ENCODE data around the gene ANKS1A.
"Not testable (repeated sequence)": the region's sequence is repeated elsewhere in the genome, so short reads cannot be mapped to it uniquely, and the experiment has no call there.

Gene ANKS1A

GRCh38 chr6:34964564-34964963 lies 75.5 kb downstream of the ANKS1A start:
- DNase-seq, result no peak

- DNase-seq, result no peak
Measured at GRCh38 chr6:34967461-34967860, 78.4 kb downstream of the ANKS1A start.

DNA sequence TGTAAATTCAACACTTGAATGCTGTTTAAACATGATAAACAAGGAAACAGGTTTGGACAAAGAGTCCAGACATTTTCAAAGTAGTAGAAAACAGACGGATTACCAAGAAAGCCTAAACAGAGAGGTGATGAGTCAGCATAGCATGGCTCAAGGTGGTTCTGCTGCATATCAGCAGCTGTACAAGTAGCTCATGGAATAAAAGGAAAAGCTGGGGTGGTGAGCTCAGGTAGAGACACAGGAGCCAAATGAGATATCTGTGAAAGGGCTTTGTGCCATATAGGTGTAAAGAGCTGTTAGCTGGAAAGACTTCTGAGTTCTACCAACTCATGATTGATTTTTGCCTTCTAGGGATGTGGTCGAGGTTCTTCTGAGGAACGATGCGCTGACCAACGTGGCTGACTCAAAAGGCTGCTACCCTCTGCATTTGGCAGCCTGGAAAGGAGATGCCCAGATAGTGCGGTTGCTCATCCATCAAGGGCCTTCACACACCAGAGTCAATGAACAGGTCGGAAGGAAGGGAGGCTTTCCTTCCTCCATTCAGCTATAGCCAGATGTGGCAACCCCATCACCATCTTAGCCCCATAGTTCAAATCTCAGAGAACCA lies 80.7 kb downstream of the ANKS1A start:
- peak; percentile 24 for DNase-seq

- no peak for DNase-seq
Measured at GRCh38 chr6:34970488-34970887, 81.4 kb downstream of the ANKS1A start.

- DNase-seq, result no peak
Measured at GRCh38 chr6:34970957-34971356, 81.9 kb downstream of the ANKS1A start.

GRCh38 chr6:34973547-34974248 lies 84.6 kb downstream of the ANKS1A start:
- DNase-seq, result no peak

GRCh38 chr6:34974249-34974642 lies 85.2 kb downstream of the ANKS1A start:
- no peak for DNase-seq

DNA sequence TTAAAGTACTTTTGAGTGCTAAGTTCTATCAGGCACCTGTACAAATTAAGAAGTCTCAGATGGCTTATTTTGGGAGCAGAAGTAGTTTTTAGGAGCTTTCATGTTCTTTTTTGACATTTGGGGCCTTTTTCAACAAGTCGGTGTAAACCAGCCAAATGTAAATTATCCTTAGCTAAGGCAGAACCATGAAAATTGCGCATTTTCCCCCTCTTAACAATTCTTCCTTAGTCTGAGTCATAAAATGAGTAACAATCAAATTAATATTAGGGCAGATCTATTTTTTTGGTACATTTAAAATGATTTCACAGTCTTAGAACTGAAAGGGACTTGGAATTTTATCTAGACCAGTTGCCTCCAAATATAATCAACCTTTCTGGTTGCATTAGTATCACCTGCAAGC lies 87.2 kb downstream of the ANKS1A start:
- DNase-seq, result no peak

DNA sequence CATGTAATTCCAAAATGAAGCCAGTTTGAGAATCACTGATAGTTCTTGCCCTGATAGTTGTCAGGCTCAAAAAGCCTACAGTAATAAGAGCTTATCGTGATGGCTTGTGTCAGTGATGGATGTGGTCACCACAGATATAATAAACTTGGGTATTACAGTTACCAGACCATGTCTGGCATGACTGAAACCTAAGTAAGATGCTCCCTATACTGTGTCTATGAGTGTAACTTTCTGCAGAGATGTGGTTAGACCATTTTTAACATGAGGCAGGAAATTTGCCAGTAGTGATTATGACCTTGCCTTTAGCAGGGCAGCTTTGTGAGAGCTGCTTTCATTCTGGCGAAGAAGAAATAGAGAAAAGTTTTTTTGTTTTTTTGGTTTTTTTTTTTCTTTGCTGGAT lies 90.2 kb downstream of the ANKS1A start:
- DNase-seq, result no peak

DNA sequence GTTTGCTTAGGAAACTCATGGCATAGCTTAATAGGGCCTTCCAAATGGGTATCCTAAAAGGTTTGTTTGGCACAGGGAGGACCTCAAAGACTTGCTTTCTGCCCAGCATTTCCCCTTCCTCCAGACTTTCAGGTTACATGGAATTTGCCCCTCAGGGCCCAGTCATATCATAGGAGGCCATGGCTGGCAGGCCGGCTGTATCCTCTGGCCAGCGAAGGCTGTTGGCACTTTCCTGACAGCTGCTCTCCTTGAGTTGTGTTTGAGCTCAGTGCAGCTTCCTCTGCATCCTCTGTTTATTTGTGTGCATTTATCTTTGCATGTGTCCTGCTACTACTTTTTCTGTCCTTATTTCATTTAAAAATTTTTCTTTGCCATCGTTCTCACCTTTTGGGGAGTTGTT lies 90.9 kb downstream of the ANKS1A start:
- DNase-seq, result no peak

DNA sequence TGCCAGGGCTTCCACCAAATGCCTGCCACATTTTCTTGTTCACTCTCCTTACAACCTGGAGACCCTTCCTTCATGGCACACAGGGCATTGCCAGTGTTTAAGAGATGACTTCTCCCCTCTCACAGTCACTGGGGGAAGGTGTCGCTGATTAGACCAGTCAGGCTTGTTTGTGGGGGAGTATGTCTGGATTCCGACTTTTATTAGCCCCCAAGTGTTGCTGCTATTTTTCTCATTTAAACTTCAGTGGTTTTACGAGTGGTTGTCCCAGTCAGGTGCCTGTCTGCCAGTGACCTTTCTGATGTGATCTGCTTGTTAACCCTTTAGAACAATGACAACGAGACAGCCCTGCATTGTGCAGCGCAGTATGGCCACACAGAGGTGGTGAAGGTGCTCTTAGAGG lies 92.3 kb downstream of the ANKS1A start:
- DNase-seq, result no peak

DNA sequence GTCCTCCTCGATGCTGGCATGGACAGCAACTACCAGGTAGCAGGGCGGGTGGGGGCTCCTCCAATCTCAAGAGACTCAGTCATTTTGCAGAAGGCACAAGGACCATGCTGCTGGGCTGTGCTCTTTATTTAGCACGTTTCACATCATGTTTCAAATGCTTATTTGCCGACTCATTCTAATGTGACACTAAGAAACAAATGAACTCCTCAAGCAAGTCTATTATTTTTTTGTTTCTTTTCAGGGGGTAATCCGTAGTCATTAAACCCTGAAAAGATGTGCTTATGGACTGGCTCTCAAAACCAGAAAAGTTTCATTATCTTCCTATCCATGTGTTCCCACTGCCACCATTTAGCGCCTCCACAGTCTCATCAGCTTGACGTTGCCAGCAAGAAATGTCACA lies 92.9 kb downstream of the ANKS1A start:
- no peak for DNase-seq

DNA sequence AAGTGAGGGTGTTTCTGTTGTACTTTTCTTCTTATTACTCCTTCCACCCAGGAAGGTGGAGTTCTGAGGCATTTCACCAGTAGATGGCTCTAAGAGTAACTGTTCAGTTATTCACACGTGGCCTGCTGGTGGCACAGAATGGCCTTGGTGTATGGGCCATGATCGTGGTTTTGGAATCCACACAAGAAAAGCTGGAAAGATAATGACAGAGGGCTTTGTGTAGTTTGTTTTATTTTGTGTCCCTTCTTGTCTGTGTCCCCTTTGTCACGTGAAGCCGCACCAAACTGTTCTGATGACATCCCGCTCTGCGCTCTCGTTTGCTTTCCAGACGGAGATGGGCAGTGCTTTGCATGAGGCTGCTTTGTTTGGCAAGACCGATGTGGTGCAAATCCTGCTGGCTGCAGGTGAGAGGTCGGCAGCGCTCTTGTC lies 93.4 kb downstream of the ANKS1A start:
- DNase-seq, result peak; percentile 27

- no peak for DNase-seq
Measured at GRCh38 chr6:34984416-34984815, 95.4 kb downstream of the ANKS1A start.

DNA sequence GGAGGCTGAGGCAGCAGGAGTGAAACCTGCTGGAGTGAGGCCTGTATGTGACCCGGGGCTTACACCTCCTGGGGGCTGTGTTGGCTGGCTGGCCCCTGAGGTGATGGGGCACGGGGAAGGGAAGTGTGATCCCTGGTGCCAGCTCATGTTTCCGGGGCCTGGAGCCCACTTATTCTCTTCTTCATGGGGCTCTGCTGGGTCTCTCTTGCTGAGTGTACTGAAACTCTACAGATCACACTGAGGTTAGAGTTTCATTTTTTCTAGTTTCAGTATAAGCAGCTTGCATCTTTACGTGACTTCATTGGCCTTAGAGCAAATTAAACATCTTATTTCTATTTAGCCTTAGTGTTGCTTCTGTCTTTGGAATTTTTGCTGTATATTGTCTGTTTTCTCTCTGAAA lies 96.2 kb downstream of the ANKS1A start:
- no peak for DNase-seq

DNA sequence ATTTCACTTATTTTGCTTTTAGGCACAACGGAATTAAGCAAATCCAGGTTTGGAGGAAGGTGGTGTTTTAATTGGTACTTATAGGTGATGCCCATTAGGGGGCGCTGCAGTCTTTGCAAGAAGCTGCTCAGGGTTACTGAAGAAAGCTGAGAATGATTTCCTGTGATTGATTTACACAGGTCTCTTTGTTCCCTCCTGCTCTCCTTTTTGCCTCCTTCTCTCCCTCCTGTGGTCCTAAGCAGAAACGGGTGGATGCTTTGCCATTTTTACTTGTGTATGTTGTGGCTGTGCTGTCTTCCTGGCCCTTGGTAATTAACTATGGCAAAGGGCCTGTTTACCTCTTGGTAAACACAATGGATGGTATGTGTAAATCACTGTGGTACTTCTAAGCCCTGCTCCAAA lies 97.8 kb downstream of the ANKS1A start:
- peak; percentile 67 for DNase-seq

- no peak for DNase-seq
Measured at GRCh38 chr6:34987506-34987905, 98.5 kb downstream of the ANKS1A start.

DNA sequence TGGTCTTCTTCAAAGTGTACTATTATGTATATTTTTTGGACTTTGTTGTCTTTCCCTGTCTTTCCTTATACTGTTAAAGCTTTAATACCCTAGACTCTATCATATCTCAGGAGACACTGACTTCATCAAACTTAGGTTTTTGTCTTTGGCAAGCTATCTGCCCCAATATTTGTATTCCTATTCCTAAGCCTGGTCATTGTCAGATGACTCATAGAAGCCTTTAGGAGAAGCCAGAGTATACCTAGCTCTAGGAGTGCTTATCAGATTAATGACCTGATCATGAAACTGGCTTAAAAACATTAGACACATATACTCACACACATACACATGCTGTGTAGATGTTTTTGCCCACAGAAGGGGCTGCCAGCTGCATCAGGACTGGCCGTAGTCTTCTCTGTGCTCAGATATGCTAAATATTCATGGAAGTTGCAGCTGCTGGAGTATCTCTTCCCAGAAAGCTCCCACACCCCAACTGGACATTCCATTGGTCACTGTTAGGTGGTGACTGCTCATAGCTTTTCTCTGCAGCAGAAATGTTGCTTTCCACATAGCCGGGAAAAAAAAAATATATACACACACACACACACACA lies 102.0 kb downstream of the ANKS1A start:
- no peak for DNase-seq

DNA sequence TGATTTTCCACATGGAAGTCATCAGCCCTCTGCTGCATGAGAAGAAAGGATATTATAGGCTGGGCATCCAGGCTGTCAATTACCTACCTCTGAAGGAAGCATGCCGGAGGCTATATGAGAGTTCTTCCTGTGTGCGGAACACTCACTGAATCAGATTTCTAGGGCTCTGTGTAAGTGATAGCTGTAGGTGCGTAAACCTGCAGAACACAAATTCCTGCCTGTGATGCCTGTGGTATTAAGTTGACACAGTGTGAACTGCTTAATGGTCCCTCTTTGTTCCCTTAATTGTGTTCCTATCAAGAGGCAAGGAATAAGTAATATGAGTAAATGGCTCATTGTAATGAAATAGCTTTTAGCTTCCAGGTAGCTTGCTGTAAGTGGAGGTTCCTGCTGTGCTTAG lies 103.3 kb downstream of the ANKS1A start:
- DNase-seq, result no peak

DNA sequence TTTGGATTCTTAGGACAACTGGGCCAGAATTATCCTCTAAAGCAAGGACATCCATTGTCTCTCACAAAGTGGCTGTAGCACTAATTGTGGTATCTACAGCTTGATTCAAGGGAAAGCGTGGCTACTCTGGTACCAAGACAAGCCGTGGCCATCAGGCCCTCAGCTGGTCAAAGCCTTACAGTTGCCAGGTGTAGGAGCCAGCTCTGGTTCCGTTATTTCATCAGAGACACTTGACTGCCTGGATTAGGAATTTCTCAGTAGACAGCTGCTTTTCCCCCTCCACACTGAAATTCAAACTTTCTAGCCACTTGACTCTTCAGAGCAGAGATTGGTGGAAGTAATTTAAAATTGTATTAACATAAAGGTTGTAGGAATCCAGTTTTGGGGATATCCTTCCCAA lies 104.2 kb downstream of the ANKS1A start:
- no peak for DNase-seq

DNA sequence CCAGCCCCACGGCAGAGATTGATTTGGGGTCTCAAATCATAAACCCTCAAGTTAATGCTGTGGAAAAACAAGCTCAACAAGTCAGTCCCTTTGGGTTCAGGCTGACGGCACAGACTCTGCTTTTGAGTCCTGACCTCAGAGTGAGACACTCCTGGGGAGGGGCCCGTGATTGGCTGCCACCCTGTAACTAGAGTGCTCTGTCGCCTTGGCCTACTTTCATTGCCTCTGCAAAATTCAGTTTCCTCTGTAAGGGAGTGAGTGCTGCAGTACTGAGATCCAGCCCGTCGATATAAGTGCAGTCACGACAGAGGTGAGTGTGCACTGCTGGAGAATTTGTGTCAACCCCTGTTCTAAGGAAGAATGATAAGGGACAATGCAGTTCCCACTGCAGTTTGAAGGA lies 105.6 kb downstream of the ANKS1A start:
- DNase-seq, result no peak

- DNase-seq, result not testable (repeated sequence)
Measured at GRCh38 chr6:34998417-34998816, 109.4 kb downstream of the ANKS1A start.

GRCh38 chr6:34999153-34999552 lies 110.1 kb downstream of the ANKS1A start:
- DNase-seq, result not testable (repeated sequence)

DNA sequence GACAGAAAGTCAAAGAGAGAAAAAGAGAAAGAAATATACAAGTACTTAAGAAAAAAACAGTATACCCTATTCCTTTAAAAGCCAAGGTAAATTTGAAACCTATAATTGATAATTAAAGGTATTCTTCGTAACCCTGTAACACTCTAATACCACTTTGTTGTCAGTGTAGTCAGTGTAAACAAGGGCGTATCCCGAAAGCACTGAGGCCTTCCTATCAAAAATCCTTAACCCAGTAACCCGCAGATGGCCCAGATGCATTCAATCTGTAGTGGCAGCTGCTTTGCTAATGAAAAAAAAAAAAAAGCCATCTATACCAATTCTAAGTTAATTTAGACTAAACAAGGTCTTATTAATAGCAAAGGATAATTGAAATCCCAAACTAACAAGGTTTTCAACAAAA lies 110.9 kb downstream of the ANKS1A start:
- not testable (repeated sequence) for DNase-seq

- not testable (repeated sequence) for DNase-seq
Measured at GRCh38 chr6:35001349-35001748, 112.3 kb downstream of the ANKS1A start.

Measured in activated CD4-positive, alpha-beta T cell treated with anti-CD3 and anti-CD28 coated beads, Interleukin-10, Interleukin-2, amounts not matched to agents 100 ng/mL and 50 ng/mL, durations not matched to agents 16 hours and 8 hours (primary cell).